ENCODE results near the gene BLID.

- TF ChIP-seq USF2 (IDR thresholded peaks at IDR 0.05; ENCODE audit: low read depth, low read length) (no peak), MAZ (IDR thresholded peaks at IDR 0.05; ENCODE audit: borderline replicate concordance, low read depth, low read length) (no peak), CTCF (conservative IDR thresholded peaks at IDR 0.05; ENCODE audit: low read depth, low read length) (no peak), RAD21 (IDR thresholded peaks at IDR 0.05; ENCODE audit: low read length) (no peak), POLR2A (IDR thresholded peaks at IDR 0.05; ENCODE audit: low read depth, low read length) (no peak)
These were observed 4.1 kb upstream of the BLID start for GRCh38 chr11:122120096-122120495.
